NOMO-1 treated with dmso at 0.1 percent for 144 hours (cell line): ENCODE data around the gene USH2A.

Experiments
- DNase-seq: peaks from one replicate; lab custom pipeline; 2025; ENCODE audit not compliant: unreplicated experiment; lab: John Stamatoyannopoulos, UW

The USH2A gene

DNA sequence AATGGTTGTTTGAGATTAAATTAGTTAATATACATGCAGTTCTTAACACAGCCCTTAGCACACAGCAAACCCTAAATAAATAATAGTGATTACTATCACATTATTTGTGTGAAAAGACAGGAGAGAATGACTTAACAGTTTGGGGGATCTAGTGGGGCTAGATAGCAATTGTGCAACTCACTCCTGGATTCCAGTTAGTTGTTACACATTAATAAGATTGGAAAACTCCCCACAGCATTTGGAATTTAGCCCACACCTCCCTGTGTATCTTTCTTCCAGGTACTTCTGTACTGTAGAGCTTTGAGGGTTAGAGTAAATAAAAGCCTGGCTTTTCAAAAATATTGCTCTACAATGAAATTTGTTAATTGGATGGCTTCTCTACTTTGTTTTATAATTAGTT, 763.0 kb downstream of the USH2A start:
- no peak for DNase-seq

DNA sequence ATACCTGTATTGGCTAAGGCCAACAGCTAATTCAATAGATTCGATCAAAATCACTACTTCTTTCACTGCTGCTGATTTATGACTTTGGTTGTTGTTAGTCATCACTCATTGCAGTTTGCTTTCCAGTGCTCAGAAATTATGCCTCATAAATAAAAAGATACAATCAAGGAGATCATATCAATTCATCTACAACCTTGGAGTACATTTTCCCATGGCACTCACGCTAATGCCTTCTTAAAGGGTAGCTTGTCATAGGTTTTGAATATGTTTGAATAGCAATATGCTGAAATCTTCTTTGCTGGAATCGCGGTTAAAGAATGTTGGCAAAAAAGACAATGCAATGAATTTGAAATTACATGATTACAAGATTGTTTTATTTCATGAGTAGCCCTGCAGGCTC, 766.2 kb downstream of the USH2A start:
- DNase-seq, result no peak

DNA sequence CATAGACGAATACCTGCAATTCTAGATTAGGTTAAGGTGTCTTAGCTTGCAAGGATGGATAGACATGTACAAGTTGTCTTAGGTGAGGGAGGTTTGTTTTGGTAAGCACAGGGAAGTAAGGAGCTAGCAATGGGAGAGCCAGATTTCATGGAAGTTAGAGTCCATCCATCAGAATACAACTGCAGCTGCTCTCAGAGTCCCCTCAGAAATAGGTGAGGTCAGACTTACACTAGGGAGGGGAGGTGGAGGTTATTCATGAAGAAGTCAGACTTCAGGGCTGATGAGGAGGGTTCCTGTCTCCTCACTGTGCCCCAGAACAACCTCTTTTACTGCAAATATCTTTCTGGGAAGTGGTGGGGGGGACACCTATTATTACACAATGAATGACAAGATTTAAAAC, 770.9 kb downstream of the USH2A start:
- no peak for DNase-seq

DNA sequence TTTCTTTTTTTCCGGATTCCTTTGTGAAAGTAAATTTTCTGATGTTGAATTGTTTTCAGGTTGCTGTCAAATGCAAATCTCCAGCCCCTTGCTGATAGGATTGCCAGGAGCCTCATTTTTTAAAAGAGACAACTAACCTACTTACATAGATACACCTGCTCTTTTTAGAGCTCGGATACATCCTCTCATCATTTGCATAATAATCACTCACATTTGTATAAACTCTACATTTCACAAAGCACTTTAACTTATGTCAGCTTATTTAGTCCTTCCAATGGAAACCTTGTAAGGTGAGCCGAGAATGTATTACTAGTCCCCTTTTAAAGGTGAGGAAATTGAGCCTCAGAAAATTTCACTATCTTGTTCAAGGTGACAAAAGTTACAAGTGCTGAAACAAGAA, 771.4 kb downstream of the USH2A start:
- DNase-seq, result no peak

DNA sequence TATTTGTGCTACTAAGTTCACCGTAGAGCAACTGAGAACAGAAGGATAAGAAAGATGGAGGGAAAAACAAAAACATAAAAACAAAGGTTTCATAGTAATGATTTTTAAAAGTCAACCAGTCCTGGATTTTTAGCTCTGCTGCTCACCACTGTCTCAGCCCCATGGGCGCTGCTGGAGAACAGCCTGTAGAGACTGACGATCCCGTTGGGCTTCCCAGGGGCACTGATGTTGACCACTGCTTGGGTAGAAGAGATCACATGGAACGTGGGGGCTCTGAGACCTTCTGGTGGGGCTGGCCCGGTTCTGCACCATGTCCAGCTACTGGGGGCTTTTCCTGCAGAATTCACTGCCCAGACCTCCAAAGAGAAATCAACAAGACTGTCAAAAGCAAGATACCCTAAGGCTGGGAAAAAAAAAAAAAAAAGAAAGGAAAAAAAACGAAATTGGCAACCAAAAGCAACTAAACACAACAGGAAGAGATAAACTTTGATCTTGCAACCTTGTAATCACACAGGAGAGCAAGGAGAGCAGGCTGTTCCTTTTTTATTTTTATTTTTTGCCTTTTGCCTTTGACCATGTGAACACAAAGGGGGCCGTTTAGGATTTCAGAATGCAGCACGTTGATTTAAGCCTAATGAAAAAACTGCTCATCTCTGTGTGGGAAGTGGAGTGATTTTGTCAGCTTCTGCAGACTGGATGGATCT, 772.6 kb downstream of the USH2A start:
- DNase-seq, result no peak

DNA sequence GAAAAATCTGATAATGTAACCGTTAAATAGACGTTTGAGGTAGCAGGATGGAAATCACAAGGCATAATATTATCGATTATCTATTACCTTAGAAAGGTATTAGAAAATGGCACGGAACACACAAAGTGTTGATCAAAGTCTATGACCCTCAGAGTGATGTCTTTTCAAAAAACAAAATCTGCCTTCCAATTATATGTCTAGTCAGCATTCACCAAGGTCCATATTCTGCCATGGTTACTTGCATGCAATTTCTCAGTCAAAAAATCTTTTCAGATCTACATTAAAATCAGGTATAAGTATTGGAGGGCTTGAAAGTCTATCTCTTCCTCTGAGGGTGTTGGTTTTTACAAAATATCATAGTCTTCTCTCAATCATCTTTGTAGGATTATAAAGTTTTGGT, 774.3 kb downstream of the USH2A start:
- no peak for DNase-seq

DNA sequence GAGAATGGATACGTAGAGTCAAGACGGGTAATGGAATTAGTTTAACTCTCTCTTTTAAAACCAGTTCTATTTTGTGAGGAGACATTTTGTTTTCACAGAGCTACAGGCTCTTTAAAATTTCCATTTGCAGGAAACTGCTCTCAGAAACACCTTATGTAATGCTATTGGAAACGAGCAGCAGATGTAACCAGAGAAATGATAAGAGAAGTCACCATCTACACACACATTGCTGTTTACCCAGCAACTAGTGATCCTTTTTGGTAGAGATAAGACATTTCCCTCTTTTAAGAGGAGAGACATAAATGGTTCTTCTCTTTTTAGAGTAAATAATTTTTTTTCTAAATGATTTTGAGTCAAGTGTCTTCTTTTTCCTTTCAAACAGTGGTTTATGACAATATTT, 775.5 kb downstream of the USH2A start:
- no peak for DNase-seq

DNA sequence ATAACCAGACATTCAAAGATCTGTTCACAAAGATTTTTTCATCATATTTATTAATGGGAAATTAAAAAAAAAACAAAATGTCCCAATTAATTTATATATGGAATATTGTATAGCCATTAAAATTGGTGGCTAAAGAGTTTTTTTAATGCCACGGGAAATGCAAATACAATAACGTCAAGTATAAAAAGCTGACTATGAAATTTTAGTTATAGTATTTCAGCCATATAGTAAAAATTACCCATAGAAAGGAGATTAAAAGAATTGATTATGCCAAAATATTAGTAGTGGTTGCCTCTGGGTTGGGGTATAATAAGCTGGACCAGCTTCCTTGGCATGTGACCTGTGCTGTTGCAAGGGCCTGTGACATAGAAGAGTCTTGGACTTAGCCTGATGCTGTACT, 777.4 kb downstream of the USH2A start:
- DNase-seq, result no peak

DNA sequence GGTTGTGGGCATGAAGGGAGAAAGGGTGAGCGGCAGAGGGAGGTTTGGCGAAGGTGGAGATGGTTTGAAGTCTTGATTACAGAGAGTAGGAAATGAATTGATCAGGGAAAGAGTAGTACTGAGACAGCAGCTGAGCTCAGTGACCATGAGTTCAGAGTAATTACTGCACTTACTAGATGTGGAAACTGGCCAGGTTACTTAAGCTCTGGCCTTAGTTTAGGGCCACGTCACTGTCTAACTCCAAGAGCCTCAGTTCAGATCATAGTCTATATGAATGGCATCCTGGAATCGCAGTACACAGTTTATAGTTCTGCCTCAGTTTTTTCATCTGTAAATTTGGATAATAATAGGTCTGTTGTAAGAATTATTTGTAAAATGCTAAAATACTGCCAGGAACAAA, 778.1 kb downstream of the USH2A start:
- no peak for DNase-seq

DNA sequence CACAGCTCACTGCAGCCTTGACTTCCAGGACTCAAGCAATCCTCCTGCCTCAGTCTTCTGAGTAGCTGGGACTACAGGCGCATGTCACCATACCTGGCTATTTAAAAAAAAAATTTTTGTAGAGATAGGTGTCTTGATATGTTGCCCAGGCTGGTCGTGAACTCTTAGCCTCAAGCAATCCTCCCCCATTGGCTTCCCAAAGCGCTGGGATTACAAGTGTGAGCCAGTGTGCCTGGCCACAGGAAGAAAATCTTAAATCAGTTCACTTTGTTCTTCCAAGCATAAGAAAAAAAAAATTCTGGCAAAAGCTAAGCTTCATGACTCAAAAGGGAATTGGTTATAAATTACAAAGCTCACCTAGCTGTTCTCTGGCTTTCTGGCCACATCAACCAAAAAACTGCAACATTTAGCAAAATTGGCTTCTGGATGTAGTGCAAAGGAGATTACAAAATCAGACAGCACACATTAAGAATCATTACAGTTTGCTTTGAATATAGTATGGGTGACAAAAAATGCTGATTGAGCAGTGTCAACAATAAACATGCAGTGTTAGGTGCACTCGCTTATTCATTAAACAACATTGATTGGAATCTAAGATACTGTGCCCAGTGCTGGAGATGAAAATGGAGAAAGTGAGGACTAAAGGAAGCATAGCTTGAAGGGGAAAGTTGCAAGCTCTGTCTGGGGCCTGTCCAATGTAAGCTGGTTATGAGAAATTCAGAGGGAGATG, 779.5 kb downstream of the USH2A start:
- no peak for DNase-seq

DNA sequence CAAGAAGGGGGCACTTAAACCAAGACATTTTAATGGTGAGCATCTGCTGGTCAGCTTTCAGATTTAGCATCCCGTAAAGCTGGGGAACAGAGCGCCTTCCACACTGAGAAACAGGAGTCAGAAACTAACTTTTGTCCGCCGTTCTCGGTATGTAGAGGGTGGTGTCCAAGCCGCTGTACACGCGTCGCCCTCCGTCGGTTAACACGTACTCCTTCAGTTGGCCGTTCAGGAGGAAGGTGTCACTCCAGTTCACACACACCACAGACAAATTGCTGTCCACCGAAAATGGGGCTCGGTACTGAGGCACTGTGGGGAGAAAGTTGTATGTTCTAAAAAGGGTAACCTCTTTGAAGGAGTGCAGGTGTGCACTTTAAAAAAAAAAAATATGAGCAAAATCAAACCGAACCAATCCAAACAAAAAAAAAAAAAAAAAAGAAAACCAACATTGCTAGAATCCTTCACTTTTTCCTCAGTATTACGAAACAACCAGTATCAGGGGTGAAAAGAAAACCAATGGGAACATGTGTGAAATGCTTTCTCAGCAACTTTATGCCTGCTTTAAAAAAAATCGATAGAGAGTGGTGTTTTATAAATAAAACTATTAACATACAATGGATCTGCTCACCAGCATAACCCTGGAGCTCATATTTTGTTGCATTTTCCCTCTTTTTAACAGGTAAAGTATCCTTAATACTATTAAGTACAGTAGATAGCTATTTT, 782.7 kb downstream of the USH2A start:
- no peak for DNase-seq

DNA sequence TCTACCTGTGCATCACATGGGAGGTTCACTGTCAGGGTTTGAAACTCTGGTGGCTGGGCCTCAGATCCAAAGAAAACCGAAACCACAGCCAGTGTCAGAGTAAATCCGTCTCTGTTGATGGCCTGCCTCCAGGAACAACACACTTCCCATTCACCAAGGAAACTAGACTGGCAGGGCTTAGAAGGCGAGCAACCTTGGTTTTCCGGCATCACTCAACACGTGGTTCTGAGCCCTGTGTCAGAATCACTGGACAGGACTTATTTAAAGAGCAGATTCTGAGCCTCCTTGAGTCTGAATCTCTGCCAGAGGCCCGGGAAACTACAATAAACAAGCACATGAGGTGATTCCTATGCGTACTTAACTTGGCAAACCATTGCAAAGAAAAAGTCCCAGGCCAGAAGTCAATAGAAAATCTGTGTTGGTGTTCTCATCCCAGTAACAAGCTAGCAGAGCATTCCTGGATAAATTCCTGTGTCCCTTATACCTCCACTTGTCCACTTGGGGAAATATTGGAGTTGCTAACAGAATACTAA, 786.1 kb downstream of the USH2A start:
- DNase-seq, result no peak

DNA sequence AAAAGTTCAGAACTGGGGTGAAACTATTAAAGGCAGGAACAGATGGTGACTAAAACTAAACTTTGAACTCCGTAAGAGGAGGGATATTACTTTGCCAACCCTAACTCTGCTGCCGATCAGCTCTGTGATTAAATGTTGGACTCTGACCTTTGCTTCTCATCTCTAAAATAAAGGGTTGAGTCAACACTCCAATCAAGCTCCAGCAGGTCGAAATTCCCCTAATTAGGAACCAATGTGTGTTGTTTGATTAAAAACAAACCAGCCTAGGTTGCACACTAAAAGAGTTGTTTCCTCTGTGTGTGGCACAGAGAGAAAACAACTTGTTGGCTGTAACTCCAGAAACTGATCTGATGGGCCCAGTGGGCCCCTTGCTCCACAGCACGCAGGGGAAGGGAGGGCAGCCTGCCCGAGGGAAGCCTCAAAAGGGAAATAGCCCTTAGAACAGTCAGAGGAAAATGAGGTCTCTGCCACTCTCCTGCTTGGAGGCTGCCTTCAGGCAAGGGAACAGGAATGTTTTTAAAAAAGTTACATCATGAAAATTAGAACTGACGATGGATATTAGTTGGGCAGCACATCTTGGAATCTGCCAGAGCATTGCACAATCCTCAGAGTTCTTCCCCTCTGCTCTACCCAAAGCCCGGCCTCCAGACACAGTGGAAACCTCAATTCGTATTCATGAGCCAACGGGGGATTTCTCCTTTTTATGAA, 786.8 kb downstream of the USH2A start:
- no peak for DNase-seq

DNA sequence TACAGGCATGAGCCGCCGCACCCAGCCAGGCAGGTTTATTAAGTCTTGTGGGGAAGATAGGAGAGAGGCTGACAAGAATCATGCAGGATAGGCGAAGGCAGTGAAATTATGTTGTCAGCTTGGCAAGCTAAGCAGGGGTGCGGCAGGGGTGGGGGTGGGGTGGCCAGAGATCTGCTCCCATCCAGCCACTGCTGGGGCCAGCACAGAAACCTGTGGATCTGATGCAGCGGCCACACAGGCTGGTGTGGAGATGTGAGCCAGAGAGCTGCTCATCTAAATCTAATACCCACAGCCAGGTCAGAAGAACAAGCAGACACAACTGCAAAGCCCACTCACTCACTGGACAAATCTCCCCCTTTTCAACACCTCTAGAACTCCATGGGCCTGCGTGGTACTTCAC, 787.4 kb downstream of the USH2A start:
- DNase-seq, result no peak

DNA sequence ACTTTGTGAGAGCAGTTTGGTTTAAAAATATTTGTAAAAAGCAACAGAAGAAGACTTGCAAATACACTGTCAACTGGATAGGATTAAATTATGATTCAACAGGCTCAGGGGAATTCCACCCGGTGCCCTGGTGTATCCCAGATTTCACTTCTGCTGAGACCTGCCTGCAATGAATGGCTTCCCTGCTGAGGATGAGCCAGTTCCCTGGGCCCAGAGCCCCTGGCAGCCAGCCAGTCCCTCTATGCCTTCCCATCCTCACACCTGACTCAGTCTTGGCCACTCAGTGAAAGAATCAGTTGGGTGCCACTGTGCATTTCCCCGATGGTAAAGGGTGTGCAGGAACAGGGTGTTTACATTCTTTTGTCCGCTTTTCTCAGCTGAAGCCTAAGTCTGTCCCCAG, 791.8 kb downstream of the USH2A start:
- no peak for DNase-seq

DNA sequence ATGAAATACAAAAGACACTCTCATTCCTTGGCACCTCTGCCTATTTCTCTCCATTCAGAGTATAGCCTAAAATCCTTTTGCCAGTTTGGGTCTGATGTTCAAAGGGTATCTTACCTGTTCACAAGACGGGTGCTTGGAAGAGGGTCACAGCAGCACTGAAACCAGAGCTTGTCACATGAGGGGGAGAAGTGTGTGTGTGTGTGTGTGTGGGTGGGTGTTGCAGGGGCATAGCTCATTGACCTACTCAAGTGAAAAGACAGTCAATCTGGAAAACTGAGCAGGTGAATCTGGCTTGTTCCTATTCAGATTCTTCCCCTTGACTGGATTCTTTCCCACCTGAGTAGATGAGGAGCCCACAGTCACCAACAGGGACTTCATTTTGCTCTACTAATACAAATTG, 792.2 kb downstream of the USH2A start:
- no peak for DNase-seq

DNA sequence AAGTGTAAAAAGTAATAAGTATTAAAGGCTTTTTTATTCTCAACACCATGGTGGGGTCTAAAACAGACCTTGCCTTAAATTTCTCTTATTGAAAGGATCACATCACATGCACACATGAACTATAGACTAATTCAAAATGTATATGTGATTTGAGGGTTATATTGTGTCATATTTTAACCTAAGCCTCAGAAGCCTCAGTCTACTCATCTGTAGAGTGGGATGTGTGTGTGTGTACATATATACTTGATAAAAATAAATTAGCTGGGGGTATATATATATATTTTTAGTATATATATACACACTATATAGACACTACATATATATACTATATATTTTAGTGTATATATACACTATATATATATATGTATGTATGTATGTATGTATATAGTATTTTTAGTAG, 797.3 kb downstream of the USH2A start:
- no peak for DNase-seq

DNA sequence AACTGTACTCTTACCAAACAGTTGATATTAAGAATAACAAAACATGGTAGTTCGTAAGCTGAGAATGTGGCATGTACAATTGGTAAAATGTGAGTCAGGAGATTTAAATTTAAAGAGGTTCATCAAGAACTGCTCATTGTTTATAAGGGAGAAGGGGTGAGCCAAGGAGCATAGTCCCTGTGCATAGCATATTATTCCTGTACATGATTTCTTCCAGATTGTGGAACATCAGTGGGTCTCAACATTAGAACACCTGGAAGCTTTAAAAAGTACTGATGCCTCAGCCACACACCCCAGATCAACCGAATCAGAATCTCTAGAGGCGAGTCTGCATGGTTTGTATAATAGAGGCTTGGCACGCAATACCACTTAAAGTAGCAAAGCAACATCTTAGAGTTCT, 800.1 kb downstream of the USH2A start:
- DNase-seq, result no peak

DNA sequence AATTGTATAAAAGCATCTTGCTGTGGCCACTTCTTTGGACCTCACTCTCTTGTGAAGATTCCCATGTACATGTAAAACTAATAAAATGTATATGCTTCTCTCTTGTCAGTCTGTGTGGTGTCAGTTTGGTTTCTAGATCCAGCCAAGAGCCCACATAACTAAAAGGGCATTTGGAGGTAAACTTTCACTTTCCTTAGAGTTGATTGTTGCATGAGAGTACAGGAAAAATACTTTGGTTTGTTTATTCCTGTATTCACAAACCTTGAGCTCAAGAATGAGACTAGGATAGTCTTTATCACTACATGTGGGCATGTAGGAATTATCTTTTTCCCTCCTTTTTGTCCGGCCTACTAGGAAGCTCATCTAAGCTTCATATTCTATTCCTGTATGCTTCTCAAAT, 805.3 kb downstream of the USH2A start:
- DNase-seq, result no peak

DNA sequence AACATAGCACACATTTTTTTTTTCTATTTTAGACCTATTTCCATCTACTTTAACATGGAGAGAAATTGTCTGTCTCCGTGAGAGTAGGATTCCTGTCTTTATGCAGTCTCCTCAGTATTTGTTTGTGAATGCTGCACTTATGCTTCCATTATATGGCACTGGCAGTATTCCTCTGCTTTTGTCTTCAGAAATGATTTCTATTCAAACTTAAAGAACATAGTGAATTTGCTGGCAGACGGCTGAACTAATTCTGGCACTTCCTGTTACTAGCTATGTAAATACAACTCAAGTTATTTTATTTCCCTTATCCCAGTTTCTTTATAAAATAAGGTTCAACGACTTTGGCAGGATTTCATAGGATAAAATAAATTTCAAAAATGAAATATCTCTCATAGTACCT, 810.9 kb downstream of the USH2A start:
- DNase-seq, result no peak

DNA sequence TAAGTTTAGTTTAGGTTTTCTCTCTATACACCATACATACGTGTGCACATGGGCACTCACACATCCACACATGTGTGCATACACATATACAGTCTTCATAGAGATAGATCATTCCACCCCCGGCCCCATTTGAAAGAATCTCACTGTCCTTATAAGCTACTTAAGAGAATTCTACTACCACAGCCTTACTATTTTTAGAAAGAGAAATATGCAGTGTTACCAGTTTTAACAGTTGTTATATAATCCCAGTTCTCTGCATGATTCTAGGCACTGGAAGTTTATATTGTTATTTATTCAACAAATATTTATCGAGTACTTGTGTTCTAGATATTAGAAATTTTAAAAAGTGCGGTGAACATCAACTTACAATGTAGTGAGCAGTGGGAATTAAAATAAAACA, 814.6 kb downstream of the USH2A start:
- no peak for DNase-seq
